ENCODE data around the gene TUB. TPM values are rescaled to one million over a fixed set of nuclear protein-coding genes. Genes with fewer than 3 reads are reported as not detected.

TUB gene
- total and polyA plus RNA-seq, 2 of the 8 experiments (the other 6 are each of a cell fraction or from before 2014, with no cell fraction given), result 15.3 to 31.3 TPM

GRCh38 chr11:8097468-8097867, 16.5 kb downstream of the TUB start (continued):
- no peak for TF ChIP-seq CHD7 (IDR thresholded peaks at IDR 0.05; ENCODE audit: insufficient replicate concordance, low read length)
- no peak for TF ChIP-seq HDAC2 (IDR thresholded peaks at IDR 0.05; ENCODE audit: borderline replicate concordance in 1 of 2, low read depth in 2 of 2, low read length in 2 of 2)
- TF ChIP-seq BACH1 (IDR thresholded peaks at IDR 0.05; ENCODE audit: low read length), result no peak
- no peak for TF ChIP-seq SP2 (IDR thresholded peaks at IDR 0.05; ENCODE audit: low read length)
- TF ChIP-seq FOSL1 (IDR thresholded peaks at IDR 0.05; ENCODE audit: insufficient read depth, low read depth, low read length), result no peak
- TF ChIP-seq EGR1 (IDR thresholded peaks at IDR 0.05; ENCODE audit: borderline replicate concordance, low read depth, low read length), result no peak
- TF ChIP-seq SUZ12 (IDR thresholded peaks at IDR 0.05; ENCODE audit: low read length), result no peak
- no peak for TF ChIP-seq NANOG (IDR thresholded peaks at IDR 0.05; ENCODE audit: insufficient read depth, low read depth, low read length, poor library complexity, severe bottlenecking)
- no peak for TF ChIP-seq BCL11A (IDR thresholded peaks at IDR 0.05; ENCODE audit: low read depth in 2 of 2, low read length in 2 of 2)
- TF ChIP-seq TAF1 (IDR thresholded peaks at IDR 0.05; ENCODE audit: low read depth, low read length), result no peak
- no peak for TF ChIP-seq HDAC6 (IDR thresholded peaks at IDR 0.05; ENCODE audit: low read depth, low read length)
